ENCODE results near the gene TMEM108. TPM values are rescaled to one million over a fixed set of nuclear protein-coding genes. Genes with fewer than 3 reads are reported as not detected.

The TMEM108 gene
- total RNA-seq, 4 donors from 2014 or later: 0.21 to 1.5 TPM; not detected in 2

- H3K27me3 ChIP-seq: no peaks in the 10 kb centered on the region
- H3K27ac ChIP-seq: no peak overlapping the region
- TF ChIP-seq EP300 (IDR thresholded peaks at IDR 0.05) (no peak), POLR2A (IDR thresholded peaks at IDR 0.05) (no peak), CTCF (IDR thresholded peaks at IDR 0.05) (no peak)
- H3K4me3 ChIP-seq: no peak overlapping the region
- no peaks in the 10 kb centered on the region for H3K4me1 ChIP-seq
- DNase-seq (ENCODE audit: low spot score in 2 of 2): no peak
- 10% methylated on average over 1 of the region's 1 CpG for WGBS, 2 donors
- H3K36me3 ChIP-seq: no peaks in the 10 kb centered on the region
- no peaks in the 10 kb centered on the region for H3K9me3 ChIP-seq
These were observed 45.2 kb downstream of the TMEM108 start for GRCh38 chr3:133083395-133083794.

- Histone ChIP-seq H3K9me3 (no peaks in the 10 kb centered on the region), H3K27me3 (no peaks in the 10 kb centered on the region), H3K4me3 (no peak overlapping the region), H3K36me3 (no peaks in the 10 kb centered on the region), H3K4me1 (no peaks in the 10 kb centered on the region), H3K27ac (no peak overlapping the region)
- 30 to 47% methylated on average over 2 of the region's 2 CpGs for WGBS, 2 donors
- DNase-seq (ENCODE audit: low spot score in 2 of 2): no peak
- no peak for TF ChIP-seq POLR2A (IDR thresholded peaks at IDR 0.05)
- no peak for TF ChIP-seq CTCF (IDR thresholded peaks at IDR 0.05)
- no peak for TF ChIP-seq EP300 (IDR thresholded peaks at IDR 0.05)
These were observed 51.8 kb downstream of the TMEM108 start for GRCh38 chr3:133089906-133090485.

- no peaks in the 10 kb centered on the region for H3K27me3 ChIP-seq
- no peak overlapping the region for H3K27ac ChIP-seq
- H3K36me3 ChIP-seq: no peaks in the 10 kb centered on the region
- TF ChIP-seq CTCF (IDR thresholded peaks at IDR 0.05) (no peak), EP300 (IDR thresholded peaks at IDR 0.05) (no peak), POLR2A (IDR thresholded peaks at IDR 0.05) (no peak)
- no peak for DNase-seq (ENCODE audit: low spot score in 2 of 2)
- no peaks in the 10 kb centered on the region for H3K4me1 ChIP-seq
- 69 to 74% methylated on average over 2 of the region's 2 CpGs for WGBS, 2 donors
- no peak overlapping the region for H3K4me3 ChIP-seq
- H3K9me3 ChIP-seq: no peaks in the 10 kb centered on the region
These were observed 54.5 kb downstream of the TMEM108 start for GRCh38 chr3:133092681-133093080.

GRCh38 chr3:133093366-133093765 is 55.2 kb downstream of the TMEM108 start:
- Histone ChIP-seq H3K36me3 (no peaks in the 10 kb centered on the region), H3K4me3 (no peak overlapping the region), H3K4me1 (no peaks in the 10 kb centered on the region), H3K27ac (no peak overlapping the region), H3K27me3 (no peaks in the 10 kb centered on the region), H3K9me3 (no peaks in the 10 kb centered on the region)
- no peak for DNase-seq (ENCODE audit: low spot score in 2 of 2)
- TF ChIP-seq CTCF (IDR thresholded peaks at IDR 0.05) (no peak), EP300 (IDR thresholded peaks at IDR 0.05) (no peak)
- WGBS, 2 donors: 88 to 92% methylated on average over 1 of the region's 1 CpG

- H3K9me3 ChIP-seq: no peaks in the 10 kb centered on the region
- no peaks in the 10 kb centered on the region for H3K27me3 ChIP-seq
- no peak for DNase-seq (ENCODE audit: low spot score in 2 of 2)
- H3K36me3 ChIP-seq: no peaks in the 10 kb centered on the region
- no peak overlapping the region for H3K27ac ChIP-seq
- WGBS, 2 donors: 31 to 35% methylated on average over 3 of the region's 3 CpGs
- H3K4me3 ChIP-seq: no peak overlapping the region
- no peak for TF ChIP-seq CTCF (IDR thresholded peaks at IDR 0.05)
- TF ChIP-seq EP300 (IDR thresholded peaks at IDR 0.05): no peak
- no peak for TF ChIP-seq POLR2A (IDR thresholded peaks at IDR 0.05)
- no peaks in the 10 kb centered on the region for H3K4me1 ChIP-seq
These were observed 58.9 kb downstream of the TMEM108 start for GRCh38 chr3:133096900-133097613.
